Activated CD4-positive, alpha-beta T cell treated with anti-CD3 and anti-CD28 coated beads, Interleukin-2, amount 10 ng/mL, durations not matched to agents 7 days and 5 days (primary cell): ENCODE results near the gene TTC22. TPM values are rescaled to one million over a fixed set of nuclear protein-coding genes. Genes with fewer than 3 reads are reported as not detected.

ENCODE experiments used
- CTCF ChIA-PET: fragments of 350-600 bp; sonication (Branson Sonifier 250); formaldehyde crosslinking; loops from one replicate; lab custom pipeline; 2021; ENCODE audit warnings: antibody characterized with exemption; lab: Charles Lee
- POLR2A ChIA-PET: fragments of 350-600 bp; sonication (Branson Sonifier 250); formaldehyde crosslinking; loops from one replicate; lab custom pipeline; 2021; ENCODE audit warnings: antibody characterized with exemption; lab: Charles Lee
- DNase-seq: peaks from one replicate; pipeline ENCODE4 v3.0.0-alpha.2; 2020
- H3K27ac Mint-ChIP-seq: one replicate; pipeline ENCODE4 v1.8.0; 2021; ENCODE audit warnings: mild to moderate bottlenecking, moderate library complexity, mixed read lengths
- H3K27me3 Mint-ChIP-seq: one replicate; pipeline ENCODE4 v1.8.0; 2021; ENCODE audit warnings: mixed read lengths
- H3K36me3 Mint-ChIP-seq: one replicate; pipeline ENCODE4 v1.8.0; 2021; ENCODE audit warnings: low read depth, mixed read lengths
- H3K4me1 Mint-ChIP-seq: one replicate; pipeline ENCODE4 v1.8.0; 2021; ENCODE audit warnings: mixed read lengths
- H3K4me3 Mint-ChIP-seq: one replicate; pipeline ENCODE4 v1.8.0; 2021; ENCODE audit warnings: mild to moderate bottlenecking, moderate library complexity, mixed read lengths
- H3K9me3 Mint-ChIP-seq: one replicate; pipeline ENCODE4 v1.8.0; 2021; ENCODE audit warnings: mixed read lengths
- total RNA-seq, 2 experiments: library from RNA; stranded (reverse); gene quantifications; one replicate each; pipeline ENCODE4 v1.2.3, GENCODE V29; 2021

TTC22 gene
- total RNA-seq, 2 experiments from 2014 or later, result 9.9 to 10.6 TPM

GRCh38 chr1:54800041-54800898 is 853 bp downstream of the TTC22 start:
- H3K27ac Mint-ChIP-seq, result peak overlapping the region; percentile 90
- H3K4me3 Mint-ChIP-seq, result peak overlapping the region; percentile 82
- H3K4me1 Mint-ChIP-seq, result peaks cover 61% of the 10 kb centered on the region
- no peak for DNase-seq
- no peaks in the 10 kb centered on the region for H3K27me3 Mint-ChIP-seq
- ChIA-PET POLR2A (no interaction called here), CTCF (interaction anchor here (0.8 to 3.7 kb wide), 11 partner anchors 10 to 841 kb away, joined by 3 to 27 read pairs (median 4); no protein-coding TSS in a partner anchor)
- H3K9me3 Mint-ChIP-seq, result no peaks in the 10 kb centered on the region
- H3K36me3 Mint-ChIP-seq, result peaks cover 2% of the 10 kb centered on the region

GRCh38 chr1:54798769-54799641 is 2.1 kb downstream of the TTC22 start:
- Mint-ChIP-seq H3K9me3 (no peaks in the 10 kb centered on the region), H3K4me1 (peaks cover 60% of the 10 kb centered on the region), H3K36me3 (peaks cover 2% of the 10 kb centered on the region), H3K4me3 (peak overlapping the region; percentile 82), H3K27me3 (no peaks in the 10 kb centered on the region), H3K27ac (peak overlapping the region; percentile 90)
- DNase-seq, result peak; percentile 17
- ChIA-PET POLR2A (interaction anchor here (0.5 kb wide), 1 partner anchor 391 kb away, joined by 3 read pairs; no protein-coding TSS in a partner anchor), CTCF (interaction anchor here (0.8 to 3.7 kb wide), 2 partner anchors 8 kb away, joined by 3 to 27 read pairs; no protein-coding TSS in a partner anchor)

GRCh38 chr1:54798206-54798605 is 2.9 kb downstream of the TTC22 start:
- DNase-seq, result no peak
- Mint-ChIP-seq H3K27me3 (no peaks in the 10 kb centered on the region), H3K27ac (peak overlapping the region; percentile 90), H3K4me1 (peaks cover 55% of the 10 kb centered on the region), H3K4me3 (no peak overlapping the region), H3K36me3 (peaks cover 2% of the 10 kb centered on the region), H3K9me3 (no peaks in the 10 kb centered on the region)
- ChIA-PET CTCF (interaction anchor here (0.8 kb wide), 1 partner anchor 9 kb away, joined by 3 read pairs; no protein-coding TSS in a partner anchor), POLR2A (no interaction called here)

- Mint-ChIP-seq H3K27ac (no peak overlapping the region), H3K9me3 (peaks cover 2% of the 10 kb centered on the region), H3K36me3 (peaks cover 4% of the 10 kb centered on the region), H3K4me1 (peaks cover 51% of the 10 kb centered on the region), H3K27me3 (no peaks in the 10 kb centered on the region), H3K4me3 (no peak overlapping the region)
- DNase-seq, result no peak
- CTCF ChIA-PET, result interaction anchor here (0.9 to 1.2 kb wide), 3 partner anchors 10 to 45 kb away, joined by 3 read pairs; no protein-coding TSS in a partner anchor
- POLR2A ChIA-PET, result no interaction called here
These were observed 4.2 kb downstream of the TTC22 start for GRCh38 chr1:54796902-54797301.

GRCh38 chr1:54795841-54796468 is 5.2 kb downstream of the TTC22 start:
- DNase-seq, result no peak
- H3K4me1 Mint-ChIP-seq, result peaks cover 44% of the 10 kb centered on the region
- H3K36me3 Mint-ChIP-seq, result peaks cover 7% of the 10 kb centered on the region
- no peak overlapping the region for H3K4me3 Mint-ChIP-seq
- ChIA-PET POLR2A (no interaction called here), CTCF (interaction anchor here (0.5 to 1.8 kb wide), 9 partner anchors 11 to 986 kb away, joined by 3 to 4 read pairs (median 3); partner anchors contain the start of gene TTC4)
- no peak overlapping the region for H3K27ac Mint-ChIP-seq
- H3K9me3 Mint-ChIP-seq, result peaks cover 6% of the 10 kb centered on the region
- H3K27me3 Mint-ChIP-seq, result no peaks in the 10 kb centered on the region

GRCh38 chr1:54795356-54795665 is 5.8 kb downstream of the TTC22 start:
- no peaks in the 10 kb centered on the region for H3K27me3 Mint-ChIP-seq
- peaks cover 6% of the 10 kb centered on the region for H3K9me3 Mint-ChIP-seq
- POLR2A ChIA-PET, result no interaction called here
- CTCF ChIA-PET, result interaction anchor here (0.6 to 1.8 kb wide), 5 partner anchors 20 to 79 kb away, joined by 3 to 4 read pairs (median 3); partner anchors contain the start of gene TTC4
- no peak overlapping the region for H3K4me3 Mint-ChIP-seq
- DNase-seq, result no peak
- H3K4me1 Mint-ChIP-seq, result peaks cover 44% of the 10 kb centered on the region
- H3K27ac Mint-ChIP-seq, result no peak overlapping the region
- peaks cover 7% of the 10 kb centered on the region for H3K36me3 Mint-ChIP-seq

- no peaks in the 10 kb centered on the region for H3K27me3 Mint-ChIP-seq
- no peak overlapping the region for H3K4me3 Mint-ChIP-seq
- peak overlapping the region; percentile 31 for H3K27ac Mint-ChIP-seq
- H3K36me3 Mint-ChIP-seq, result peaks cover 7% of the 10 kb centered on the region
- POLR2A ChIA-PET, result no interaction called here
- H3K4me1 Mint-ChIP-seq, result peaks cover 38% of the 10 kb centered on the region
- CTCF ChIA-PET, result interaction anchor here (1.1 to 1.8 kb wide), 3 partner anchors 37 to 78 kb away, joined by 3 to 4 read pairs (median 3); partner anchors contain the start of gene TTC4
- H3K9me3 Mint-ChIP-seq, result peaks cover 6% of the 10 kb centered on the region
- no peak for DNase-seq
These were observed 6.4 kb downstream of the TTC22 start for GRCh38 chr1:54794451-54795355.

- DNase-seq, result no peak
- Mint-ChIP-seq H3K27me3 (no peaks in the 10 kb centered on the region), H3K27ac (no peak overlapping the region), H3K9me3 (peaks cover 6% of the 10 kb centered on the region), H3K4me1 (peaks cover 19% of the 10 kb centered on the region), H3K4me3 (no peak overlapping the region), H3K36me3 (peaks cover 7% of the 10 kb centered on the region)
- ChIA-PET CTCF (interaction anchor here (0.7 to 5.5 kb wide), 5 partner anchors 8 to 112 kb away, joined by 3 to 27 read pairs (median 4); partner anchors contain the start of gene TTC22), POLR2A (no interaction called here)
These were observed 8.3 kb downstream of the TTC22 start for GRCh38 chr1:54792686-54793282.

GRCh38 chr1:54791880-54792522 is 9.1 kb downstream of the TTC22 start:
- peaks cover 7% of the 10 kb centered on the region for H3K36me3 Mint-ChIP-seq
- H3K9me3 Mint-ChIP-seq, result peaks cover 6% of the 10 kb centered on the region
- H3K4me3 Mint-ChIP-seq, result no peak overlapping the region
- H3K4me1 Mint-ChIP-seq, result peaks cover 13% of the 10 kb centered on the region
- H3K27me3 Mint-ChIP-seq, result no peaks in the 10 kb centered on the region
- DNase-seq, result peak; percentile 49
- CTCF ChIA-PET, result interaction anchor here (0.7 to 5.5 kb wide), 4 partner anchors 8 to 18 kb away, joined by 3 to 27 read pairs (median 4); partner anchors contain the start of gene TTC22
- POLR2A ChIA-PET, result no interaction called here
- no peak overlapping the region for H3K27ac Mint-ChIP-seq

- H3K4me1 Mint-ChIP-seq, result no peaks in the 10 kb centered on the region
- H3K4me3 Mint-ChIP-seq, result no peak overlapping the region
- ChIA-PET CTCF (interaction anchor here (0.6 to 5.5 kb wide), 4 partner anchors 12 to 72 kb away, joined by 3 to 27 read pairs (median 4); partner anchors contain the start of genes TTC22 and TTC4), POLR2A (no interaction called here)
- H3K36me3 Mint-ChIP-seq, result peaks cover 5% of the 10 kb centered on the region
- H3K9me3 Mint-ChIP-seq, result peaks cover 6% of the 10 kb centered on the region
- H3K27me3 Mint-ChIP-seq, result no peaks in the 10 kb centered on the region
- no peak overlapping the region for H3K27ac Mint-ChIP-seq
- DNase-seq, result no peak
These were observed 12.7 kb downstream of the TTC22 start for GRCh38 chr1:54788459-54788858.
